Measurements from ENCODE around the gene TMEM263. TPM values are rescaled to one million over a fixed set of nuclear protein-coding genes. Genes with fewer than 3 reads are reported as not detected.
A peak's percentile ranks its signal among the peaks of the same experiment; 100 is the strongest.

TMEM263 gene
- total RNA-seq, 4 donors from 2014 or later: 36.1 to 48.1 (median 42.0) TPM

- TF ChIP-seq POLR2AphosphoS5 (IDR thresholded peaks at IDR 0.05) (no peak), POLR2A (IDR thresholded peaks at IDR 0.05) (no peak), EP300 (IDR thresholded peaks at IDR 0.05) (no peak), CTCF (IDR thresholded peaks at IDR 0.05) (no peak)
- H3K27me3 ChIP-seq: no peaks in the 10 kb centered on the region
- no peaks in the 10 kb centered on the region for H3K4me1 ChIP-seq
- no peak overlapping the region for H3K4me3 ChIP-seq
- no peaks in the 10 kb centered on the region for H3K9me3 ChIP-seq
- no peaks in the 10 kb centered on the region for H3K36me3 ChIP-seq
- no peak overlapping the region for H3K27ac ChIP-seq
- ATAC-seq: no peak
Observed at GRCh38 chr12:106947461-106947860, 8.2 kb upstream of the TMEM263 start.

GRCh38 chr12:106950591-106950990, 5.1 kb upstream of the TMEM263 start:
- Histone ChIP-seq H3K27me3 (no peaks in the 10 kb centered on the region), H3K4me1 (peaks cover 0 to 8% (median 2%) of the 10 kb centered on the region in 3 donors), H3K9me3 (no peaks in the 10 kb centered on the region), H3K36me3 (no peaks in the 10 kb centered on the region), H3K4me3 (no peak overlapping the region), H3K27ac (no peak overlapping the region)
- TF ChIP-seq EP300 (IDR thresholded peaks at IDR 0.05) (no peak), CTCF (IDR thresholded peaks at IDR 0.05) (no peak), POLR2AphosphoS5 (IDR thresholded peaks at IDR 0.05) (no peak), POLR2A (IDR thresholded peaks at IDR 0.05) (no peak)
- WGBS, 2 donors (ENCODE audit: low coverage in 1 of 2): 95 to 100% methylated on average over 2 to 5 of the region's 5 CpGs
- ATAC-seq: no peak

GRCh38 chr12:106953352-106954250, 2.1 kb upstream of the TMEM263 start:
- H3K27ac ChIP-seq: peak overlapping the region in 1 of 4 donors; percentile 45
- no peaks in the 10 kb centered on the region for H3K27me3 ChIP-seq
- H3K36me3 ChIP-seq: no peaks in the 10 kb centered on the region
- 75 to 80% methylated on average over 11 to 12 of the region's 12 CpGs for WGBS, 2 donors (ENCODE audit: low coverage in 1 of 2)
- peaks cover 0 to 23% (median 9%) of the 10 kb centered on the region in 3 donors for H3K4me1 ChIP-seq
- no peaks in the 10 kb centered on the region for H3K9me3 ChIP-seq
- TF ChIP-seq POLR2AphosphoS5 (IDR thresholded peaks at IDR 0.05): no peak
- no peak for TF ChIP-seq CTCF (IDR thresholded peaks at IDR 0.05)
- no peak for TF ChIP-seq EP300 (IDR thresholded peaks at IDR 0.05)
- no peak for TF ChIP-seq POLR2A (IDR thresholded peaks at IDR 0.05)
- no peak for ATAC-seq
- no peak overlapping the region for H3K4me3 ChIP-seq

GRCh38 chr12:106954462-106955376, 988 bp upstream of the TMEM263 start:
- no peak for TF ChIP-seq CTCF (IDR thresholded peaks at IDR 0.05)
- no peak for TF ChIP-seq EP300 (IDR thresholded peaks at IDR 0.05)
- TF ChIP-seq POLR2AphosphoS5 (IDR thresholded peaks at IDR 0.05): no peak
- no peak for TF ChIP-seq POLR2A (IDR thresholded peaks at IDR 0.05)
- ATAC-seq: no peak
- Histone ChIP-seq H3K27ac (peak overlapping the region; percentile 91 to 99 (median 98)), H3K4me3 (peak overlapping the region; percentile 82 to 90), H3K9me3 (no peaks in the 10 kb centered on the region), H3K27me3 (no peaks in the 10 kb centered on the region), H3K36me3 (no peaks in the 10 kb centered on the region), H3K4me1 (peaks cover 0 to 34% (median 9%) of the 10 kb centered on the region in 3 donors)
- 38 to 55% methylated on average over 11 to 21 of the region's 36 CpGs for WGBS, 2 donors (ENCODE audit: low coverage in 1 of 2)

Measured in gastroesophageal sphincter (tissue), 4 donors.